ENCODE results near the gene CYP8B1.

DNA sequence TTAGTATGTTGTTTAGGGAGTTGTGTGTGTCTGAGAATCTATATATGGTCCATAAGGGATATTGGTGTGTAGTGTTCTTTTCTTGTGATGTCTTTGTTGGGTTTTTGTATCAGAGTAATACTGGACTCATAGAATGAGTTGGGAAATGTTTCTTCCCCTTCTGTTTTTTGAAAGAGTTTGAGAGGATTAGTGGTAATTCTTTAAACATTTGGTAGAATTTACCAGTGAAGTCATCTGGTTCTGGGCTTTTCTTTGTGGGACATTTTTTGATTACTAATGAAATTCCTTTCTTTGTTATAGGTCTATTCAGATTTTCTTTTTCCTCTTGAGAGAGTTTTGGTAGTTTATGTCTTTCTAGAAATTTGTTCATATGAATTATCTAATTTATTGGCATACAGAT lies 49.5 kb downstream of the CYP8B1 start:
- TF ChIP-seq, protein P1, sequence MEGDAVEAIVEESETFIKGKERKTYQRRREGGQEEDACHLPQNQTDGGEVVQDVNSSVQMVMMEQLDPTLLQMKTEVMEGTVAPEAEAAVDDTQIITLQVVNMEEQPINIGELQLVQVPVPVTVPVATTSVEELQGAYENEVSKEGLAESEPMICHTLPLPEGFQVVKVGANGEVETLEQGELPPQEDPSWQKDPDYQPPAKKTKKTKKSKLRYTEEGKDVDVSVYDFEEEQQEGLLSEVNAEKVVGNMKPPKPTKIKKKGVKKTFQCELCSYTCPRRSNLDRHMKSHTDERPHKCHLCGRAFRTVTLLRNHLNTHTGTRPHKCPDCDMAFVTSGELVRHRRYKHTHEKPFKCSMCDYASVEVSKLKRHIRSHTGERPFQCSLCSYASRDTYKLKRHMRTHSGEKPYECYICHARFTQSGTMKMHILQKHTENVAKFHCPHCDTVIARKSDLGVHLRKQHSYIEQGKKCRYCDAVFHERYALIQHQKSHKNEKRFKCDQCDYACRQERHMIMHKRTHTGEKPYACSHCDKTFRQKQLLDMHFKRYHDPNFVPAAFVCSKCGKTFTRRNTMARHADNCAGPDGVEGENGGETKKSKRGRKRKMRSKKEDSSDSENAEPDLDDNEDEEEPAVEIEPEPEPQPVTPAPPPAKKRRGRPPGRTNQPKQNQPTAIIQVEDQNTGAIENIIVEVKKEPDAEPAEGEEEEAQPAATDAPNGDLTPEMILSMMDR (optimal IDR thresholded peaks at IDR 0.05 in 1 of 3, IDR thresholded peaks at IDR 0.05 in 1 of 3, conservative IDR thresholded peaks at IDR 0.05 in 1 of 3; ENCODE audit: extremely low read depth in 1 of 3, insufficient read depth in 2 of 3, low read length in 3 of 3), result no peak
- TF ChIP-seq EZH2 (IDR thresholded peaks at IDR 0.05; ENCODE audit: low read length), result no peak

All from keratinocyte (primary cell).